ENCODE measurements around the gene CAMSAP2. TPM values are rescaled to one million over a fixed set of nuclear protein-coding genes. Genes with fewer than 3 reads are reported as not detected.

CAMSAP2 gene, protein sequence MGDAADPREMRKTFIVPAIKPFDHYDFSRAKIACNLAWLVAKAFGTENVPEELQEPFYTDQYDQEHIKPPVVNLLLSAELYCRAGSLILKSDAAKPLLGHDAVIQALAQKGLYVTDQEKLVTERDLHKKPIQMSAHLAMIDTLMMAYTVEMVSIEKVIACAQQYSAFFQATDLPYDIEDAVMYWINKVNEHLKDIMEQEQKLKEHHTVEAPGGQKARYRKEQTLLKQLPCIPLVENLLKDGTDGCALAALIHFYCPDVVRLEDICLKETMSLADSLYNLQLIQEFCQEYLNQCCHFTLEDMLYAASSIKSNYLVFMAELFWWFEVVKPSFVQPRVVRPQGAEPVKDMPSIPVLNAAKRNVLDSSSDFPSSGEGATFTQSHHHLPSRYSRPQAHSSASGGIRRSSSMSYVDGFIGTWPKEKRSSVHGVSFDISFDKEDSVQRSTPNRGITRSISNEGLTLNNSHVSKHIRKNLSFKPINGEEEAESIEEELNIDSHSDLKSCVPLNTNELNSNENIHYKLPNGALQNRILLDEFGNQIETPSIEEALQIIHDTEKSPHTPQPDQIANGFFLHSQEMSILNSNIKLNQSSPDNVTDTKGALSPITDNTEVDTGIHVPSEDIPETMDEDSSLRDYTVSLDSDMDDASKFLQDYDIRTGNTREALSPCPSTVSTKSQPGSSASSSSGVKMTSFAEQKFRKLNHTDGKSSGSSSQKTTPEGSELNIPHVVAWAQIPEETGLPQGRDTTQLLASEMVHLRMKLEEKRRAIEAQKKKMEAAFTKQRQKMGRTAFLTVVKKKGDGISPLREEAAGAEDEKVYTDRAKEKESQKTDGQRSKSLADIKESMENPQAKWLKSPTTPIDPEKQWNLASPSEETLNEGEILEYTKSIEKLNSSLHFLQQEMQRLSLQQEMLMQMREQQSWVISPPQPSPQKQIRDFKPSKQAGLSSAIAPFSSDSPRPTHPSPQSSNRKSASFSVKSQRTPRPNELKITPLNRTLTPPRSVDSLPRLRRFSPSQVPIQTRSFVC (N-terminal part only)
- 10 to 100 TPM; 31.9 to 48.6 TPM for total RNA-seq
- long read RNA-seq, donor 1, partial matches to known transcripts: 3 of 5 reads
- long read RNA-seq, donor 1, other reads (novel, unspliced or antisense): 2 of 5 reads
- long read RNA-seq, donor 2, partial matches to known transcripts: 5 of 12 reads
- long read RNA-seq, donor 2, other reads (novel, unspliced or antisense): 7 of 12 reads

DNA sequence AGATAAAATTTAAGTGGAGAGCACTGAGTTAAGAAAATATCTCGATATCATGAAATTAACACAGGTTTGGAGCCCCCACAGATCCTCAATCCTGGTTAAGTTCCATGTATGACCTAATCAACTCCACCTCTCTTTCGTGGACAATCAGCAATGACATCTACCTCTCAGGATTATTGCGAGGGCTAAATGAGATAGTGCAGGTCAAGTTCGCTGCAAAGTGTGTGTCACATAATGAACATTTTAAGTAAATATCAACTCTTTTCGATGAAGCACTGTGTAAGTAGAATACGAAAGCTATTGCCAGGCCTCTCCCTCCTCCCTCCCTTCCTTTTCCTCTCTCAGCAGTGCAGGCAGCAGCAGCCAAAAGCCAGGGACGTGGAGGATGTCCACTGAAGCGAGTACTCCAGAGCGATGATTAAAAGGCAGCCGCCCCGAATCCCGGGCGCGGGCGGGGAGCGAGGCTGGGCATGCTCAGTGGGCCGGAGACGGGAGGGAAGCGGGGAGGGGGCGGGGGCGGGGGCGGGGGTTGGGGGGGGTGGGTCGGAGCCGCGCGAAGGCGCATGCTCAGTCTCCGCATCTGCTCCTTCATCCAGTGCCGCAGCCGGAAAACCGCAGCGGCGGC is at the start of gene CAMSAP2:
Gene CAMSAP2 (plus strand): TSS at position 567 of the 622 bp plus-strand sequence. CDS start 935 bp downstream, outside the sequence.
- peak; percentile 96 for DNase-seq (ENCODE audit: low spot score)
- intact Hi-C loops (cut with DNase I): loop anchor here in 1 of 2 donors (10.0 kb wide), 1 partner anchor 64 kb away; no protein-coding TSS in a partner anchor

DNA sequence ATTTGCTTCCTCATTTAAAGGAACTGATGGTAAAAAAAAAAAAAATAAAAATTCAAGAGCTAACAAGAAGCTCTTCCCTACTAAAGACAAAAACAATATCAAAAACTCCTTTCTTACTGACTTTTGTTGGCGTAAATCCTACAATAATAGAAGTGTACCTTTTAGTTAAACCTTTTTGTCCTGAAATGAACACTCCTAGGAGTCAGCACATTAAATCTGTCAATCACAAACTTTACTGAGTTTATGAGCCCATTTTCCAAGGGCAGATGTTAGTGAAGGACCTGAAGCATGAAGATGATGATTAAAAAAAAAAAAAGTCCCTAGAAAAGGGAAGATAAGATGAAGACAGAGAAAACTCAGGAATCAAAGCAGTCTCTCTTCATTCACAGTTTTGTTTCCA is 46.4 kb upstream of the CAMSAP2 start:
- no peak for DNase-seq (ENCODE audit: low spot score)
- intact Hi-C loops (cut with DNase I): no loop called here

DNA sequence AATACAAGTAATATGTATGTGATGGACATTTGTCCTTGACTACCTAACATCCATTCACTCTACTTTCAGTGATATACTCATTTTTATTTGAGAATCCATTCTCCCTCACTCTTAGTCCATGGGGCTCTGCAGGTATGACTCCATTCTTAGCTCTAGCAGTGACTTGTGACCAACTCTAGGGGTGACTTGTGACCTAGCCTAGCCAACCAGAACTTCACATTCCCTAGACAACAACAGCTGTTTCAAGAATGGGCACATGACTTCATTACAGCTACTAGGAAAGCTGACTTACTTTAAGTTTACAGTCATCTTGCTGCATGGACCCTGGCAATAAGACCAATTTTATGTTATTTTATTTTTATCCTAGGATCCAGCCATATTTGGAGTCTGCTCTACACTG is 45.4 kb upstream of the CAMSAP2 start:
- no peak for DNase-seq (ENCODE audit: low spot score)
- intact Hi-C loops (cut with DNase I): no loop called here

- intact Hi-C loops (cut with DNase I): no loop called here
- DNase-seq (ENCODE audit: low spot score): no peak
These were observed 44.0 kb upstream of the CAMSAP2 start for GRCh38 chr1:200694738-200695137.

GRCh38 chr1:200699871-200700270 is 38.8 kb upstream of the CAMSAP2 start:
- intact Hi-C loops (cut with DNase I): no loop called here
- DNase-seq (ENCODE audit: low spot score): no peak

- DNase-seq (ENCODE audit: low spot score): no peak
- intact Hi-C loops (cut with DNase I): no loop called here
These were observed 33.6 kb upstream of the CAMSAP2 start for GRCh38 chr1:200704986-200705500.

- intact Hi-C loops (cut with DNase I): no loop called here
- no peak for DNase-seq (ENCODE audit: low spot score)
These were observed 32.4 kb upstream of the CAMSAP2 start for GRCh38 chr1:200706111-200706814.

DNA sequence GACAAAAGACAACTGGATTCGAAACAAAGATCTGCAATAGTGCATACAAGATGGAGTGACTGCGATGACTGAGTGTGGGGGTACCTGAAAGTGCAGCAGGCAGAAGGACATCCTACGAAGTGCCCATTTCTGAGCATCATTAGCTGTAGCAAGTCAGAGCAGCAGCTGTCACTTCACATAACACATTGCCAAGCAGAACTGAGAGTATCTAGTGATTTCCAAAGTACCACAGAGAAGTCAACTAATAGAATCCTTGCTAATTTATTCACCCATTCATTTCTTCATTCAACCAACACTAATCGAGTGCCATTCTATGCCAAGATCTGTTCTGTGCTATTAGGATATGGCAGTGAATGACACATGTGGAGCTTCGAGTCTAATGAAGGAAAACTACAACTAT is 31.6 kb upstream of the CAMSAP2 start:
- intact Hi-C loops (cut with DNase I): no loop called here
- no peak for DNase-seq (ENCODE audit: low spot score)

GRCh38 chr1:200708161-200708560 is 30.5 kb upstream of the CAMSAP2 start:
- intact Hi-C loops (cut with DNase I): no loop called here
- no peak for DNase-seq (ENCODE audit: low spot score)

- intact Hi-C loops (cut with DNase I): no loop called here
- DNase-seq (ENCODE audit: low spot score): no peak
These were observed 29.9 kb upstream of the CAMSAP2 start for GRCh38 chr1:200708769-200709168.

DNA sequence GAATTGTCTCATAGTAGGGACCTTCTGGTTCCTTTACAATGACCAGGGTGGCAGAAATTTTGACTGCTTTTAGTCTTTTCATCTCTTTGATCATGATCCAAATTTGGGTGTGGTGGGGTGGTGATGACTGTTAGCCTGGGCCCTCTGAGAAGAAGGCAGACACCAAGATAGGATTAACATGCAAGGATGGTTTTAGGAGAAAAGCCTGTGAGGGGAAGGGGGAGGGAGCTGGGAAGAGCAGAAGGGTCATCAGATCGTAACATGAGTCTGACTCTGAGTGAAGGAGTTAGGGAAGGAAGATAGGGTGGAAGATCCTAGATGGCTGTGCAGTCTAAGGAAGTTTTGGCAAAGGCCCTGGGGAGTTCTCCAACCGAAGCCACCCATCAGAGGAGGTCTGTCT is 28.5 kb upstream of the CAMSAP2 start:
- DNase-seq (ENCODE audit: low spot score): no peak
- intact Hi-C loops (cut with DNase I): no loop called here

- intact Hi-C loops (cut with DNase I): no loop called here
- no peak for DNase-seq (ENCODE audit: low spot score)
These were observed 24.0 kb upstream of the CAMSAP2 start for GRCh38 chr1:200714504-200715187.

DNA sequence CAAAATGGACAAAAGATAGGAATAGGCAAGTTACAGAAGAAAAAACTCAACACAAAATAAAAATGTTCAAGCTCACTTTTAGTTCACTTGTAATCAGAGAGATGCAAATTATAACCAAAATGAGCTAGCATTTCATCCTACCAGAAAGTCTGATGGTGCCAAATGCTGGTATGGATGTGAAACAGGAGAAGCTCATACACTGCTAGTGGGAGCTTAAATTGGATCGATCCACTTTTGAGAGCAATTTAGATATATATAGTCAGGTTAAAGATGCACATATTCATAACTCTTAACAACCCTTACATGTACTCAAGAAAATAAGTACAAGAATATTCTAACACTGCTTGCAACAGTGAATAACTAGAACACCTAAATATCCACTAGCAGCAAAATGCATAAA is 18.5 kb upstream of the CAMSAP2 start:
- DNase-seq (ENCODE audit: low spot score): no peak
- intact Hi-C loops (cut with DNase I): no loop called here

- intact Hi-C loops (cut with DNase I): no loop called here
- no peak for DNase-seq (ENCODE audit: low spot score)
These were observed 14.6 kb upstream of the CAMSAP2 start for GRCh38 chr1:200724064-200724463.

DNA sequence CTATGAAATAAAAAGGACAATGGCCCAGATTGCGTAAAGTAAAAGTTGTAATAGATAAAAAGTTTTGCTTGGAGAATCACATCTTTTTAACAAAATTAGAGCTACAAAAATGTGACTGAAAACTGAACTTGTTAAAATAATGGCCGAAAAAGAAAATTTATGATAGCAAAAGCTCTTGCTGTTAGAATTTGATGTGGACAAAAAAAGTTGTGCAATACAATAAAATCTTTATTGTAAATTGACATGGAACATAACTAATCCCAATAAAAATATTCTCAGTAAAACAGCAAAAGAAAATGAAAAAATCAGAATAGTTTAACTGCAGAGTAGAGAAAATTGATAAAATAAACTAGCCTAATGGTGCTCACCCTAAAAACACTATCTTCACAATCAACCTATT is 11.4 kb upstream of the CAMSAP2 start:
- intact Hi-C loops (cut with DNase I): no loop called here
- DNase-seq (ENCODE audit: low spot score): no peak

- no peak for DNase-seq (ENCODE audit: low spot score)
These were observed 8.8 kb upstream of the CAMSAP2 start for GRCh38 chr1:200729863-200730262.

DNA sequence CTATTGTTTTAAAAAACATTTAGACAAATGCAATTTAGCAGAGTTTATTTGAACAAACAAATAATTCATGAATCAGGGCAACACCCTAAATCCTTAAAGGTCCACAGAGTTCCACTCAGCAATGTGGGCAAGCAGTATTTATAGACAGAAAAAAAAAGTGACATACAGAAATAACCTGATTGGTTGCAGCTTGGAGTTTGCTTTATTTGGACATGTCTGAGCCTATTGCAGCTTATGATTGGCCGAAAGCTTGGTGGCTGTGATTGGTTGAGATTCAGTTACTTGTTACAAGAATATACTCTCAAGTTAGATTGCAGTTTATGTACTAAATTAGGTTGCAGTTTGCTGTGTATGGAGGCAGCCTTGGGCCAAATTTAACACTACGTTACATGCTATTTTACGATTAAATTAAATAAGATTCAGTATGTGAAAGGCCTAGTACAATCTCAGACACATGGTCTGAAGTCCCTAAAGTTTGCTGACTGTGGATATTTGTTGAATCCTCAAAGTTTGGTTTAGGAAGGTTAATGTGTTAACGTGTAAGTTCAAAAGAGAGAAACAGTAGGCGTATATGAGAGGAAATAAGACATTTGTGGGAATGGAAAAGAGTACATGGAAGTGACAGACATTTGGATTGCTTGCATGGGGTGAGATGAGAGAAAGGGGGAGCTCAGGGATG is 6.9 kb upstream of the CAMSAP2 start:
- intact Hi-C loops (cut with DNase I): loop anchor here in 1 of 2 donors (10.0 kb wide), 1 partner anchor 57 kb away; no protein-coding TSS in a partner anchor
- no peak for DNase-seq (ENCODE audit: low spot score)

More at GRCh38 chr1:200729863-200730262, 8.8 kb upstream of the CAMSAP2 start:
- intact Hi-C loops (cut with DNase I): loop anchor here in 1 of 2 donors (10.0 kb wide), 1 partner anchor 55 kb away; no protein-coding TSS in a partner anchor

All from posterior vena cava (tissue), 2 donors.